NT2/D1 (cell line): Measurements from ENCODE around the gene BAG1.

ENCODE experiments used
- DNase-seq: peaks from one replicate; pipeline ENCODE4 v3.0.0-alpha.2; 2011; ENCODE audit warnings: low read depth, low spot score
- H3K27me3 ChIP-seq: 2 replicates; pipeline ENCODE4 v1.6.0; 2011; ENCODE audit warnings: mild to moderate bottlenecking; ENCODE audit not compliant: insufficient read length, insufficient read depth
- H3K36me3 ChIP-seq: 2 replicates; pipeline ENCODE4 v1.6.1; 2011; ENCODE audit warnings: mild to moderate bottlenecking, low read length, mixed read lengths; ENCODE audit not compliant: insufficient read depth, insufficient read length
- H3K4me1 ChIP-seq: 2 replicates; pipeline ENCODE4 v1.5.1; 2011; ENCODE audit not compliant: insufficient read depth, insufficient read length
- H3K4me3 ChIP-seq: 2 replicates; pipeline ENCODE4 v1.5.1; 2011; ENCODE audit warnings: low read depth; ENCODE audit not compliant: insufficient read length
- H3K9ac ChIP-seq: 2 replicates; pipeline ENCODE4 v1.6.0; 2011; ENCODE audit warnings: low read depth; ENCODE audit not compliant: insufficient read length
- H3K9me3 ChIP-seq: 2 replicates; pipeline ENCODE4 v1.5.1; 2011; ENCODE audit warnings: mild to moderate bottlenecking, low read length; ENCODE audit not compliant: insufficient read depth
- SUZ12 ChIP-seq: IDR thresholded peaks from 2 replicates; pipeline ENCODE4 v1.6.1; 2011; ENCODE audit not compliant: insufficient read length, insufficient read depth; ENCODE audit errors: extremely low read depth
- YY1 ChIP-seq: IDR thresholded peaks from 2 replicates; pipeline ENCODE4 v1.6.1; 2011; ENCODE audit not compliant: insufficient read length, insufficient read depth
- ZNF274 ChIP-seq: IDR thresholded peaks from 2 replicates; pipeline ENCODE4 v1.6.1; 2011; ENCODE audit warnings: mild to moderate bottlenecking, low read depth, low read length

Gene BAG1

DNA sequence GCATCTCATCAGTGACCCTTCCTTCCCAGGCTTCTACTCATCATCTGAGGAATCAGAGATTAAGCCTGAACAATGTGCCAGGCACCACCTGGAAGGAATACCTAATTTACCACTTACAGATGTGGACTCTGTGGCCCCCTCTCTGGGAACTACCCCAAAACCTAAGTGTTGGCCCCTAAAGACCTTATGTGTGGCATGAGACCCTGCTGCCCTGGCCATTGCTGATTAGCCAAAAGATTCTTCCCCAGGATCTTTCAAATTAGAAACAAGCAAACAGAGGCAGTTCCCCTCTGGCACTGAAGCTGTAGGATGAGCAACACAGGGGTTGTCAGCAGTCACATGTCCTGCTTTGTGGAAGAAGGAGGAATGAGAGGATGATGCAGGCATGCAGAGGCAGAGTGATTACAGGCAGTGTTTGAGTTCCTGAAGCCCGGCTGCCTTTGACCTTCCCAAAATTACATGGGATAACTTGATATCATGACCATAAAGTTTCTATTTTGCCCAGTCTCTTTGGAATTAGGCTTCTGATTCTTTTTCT lies 14.0 kb downstream of the BAG1 start:
- no peak for DNase-seq

DNA sequence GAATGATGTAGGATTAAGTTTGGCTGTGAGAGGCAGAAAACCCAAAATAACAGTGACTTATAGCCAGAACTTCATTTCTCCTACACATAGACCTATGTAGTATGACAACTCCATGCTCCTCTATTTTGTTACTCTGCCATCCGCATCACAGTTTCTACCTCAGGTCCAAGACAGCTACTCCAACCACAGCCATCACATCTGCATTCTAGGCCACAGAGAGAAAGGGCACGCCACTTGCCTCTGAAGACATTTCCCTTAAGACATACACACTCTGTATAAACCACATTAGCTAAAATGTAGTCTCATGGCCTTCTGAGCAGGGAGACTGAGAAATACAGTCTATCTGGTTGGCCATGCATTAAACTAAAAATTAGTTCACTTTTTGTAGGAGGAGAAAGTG lies 14.5 kb downstream of the BAG1 start:
- no peak for DNase-seq
- no peak overlapping the region for H3K4me3 ChIP-seq
- no peaks in the 10 kb centered on the region for H3K27me3 ChIP-seq
- H3K9me3 ChIP-seq, result no peaks in the 10 kb centered on the region
- no peak for TF ChIP-seq SUZ12
- H3K4me1 ChIP-seq, result no peaks in the 10 kb centered on the region
- H3K36me3 ChIP-seq, result peaks cover 53% of the 10 kb centered on the region
- no peak overlapping the region for H3K9ac ChIP-seq

More for the DNA sequence above, 14.0 kb downstream of the BAG1 start:
- no peaks in the 10 kb centered on the region for H3K4me1 ChIP-seq
- H3K27me3 ChIP-seq, result no peaks in the 10 kb centered on the region
- H3K9ac ChIP-seq, result no peak overlapping the region
- H3K4me3 ChIP-seq, result no peak overlapping the region
- peaks cover 59% of the 10 kb centered on the region for H3K36me3 ChIP-seq
- no peaks in the 10 kb centered on the region for H3K9me3 ChIP-seq
- TF ChIP-seq ZNF274 (no peak), SUZ12 (no peak), YY1 (no peak)

DNA sequence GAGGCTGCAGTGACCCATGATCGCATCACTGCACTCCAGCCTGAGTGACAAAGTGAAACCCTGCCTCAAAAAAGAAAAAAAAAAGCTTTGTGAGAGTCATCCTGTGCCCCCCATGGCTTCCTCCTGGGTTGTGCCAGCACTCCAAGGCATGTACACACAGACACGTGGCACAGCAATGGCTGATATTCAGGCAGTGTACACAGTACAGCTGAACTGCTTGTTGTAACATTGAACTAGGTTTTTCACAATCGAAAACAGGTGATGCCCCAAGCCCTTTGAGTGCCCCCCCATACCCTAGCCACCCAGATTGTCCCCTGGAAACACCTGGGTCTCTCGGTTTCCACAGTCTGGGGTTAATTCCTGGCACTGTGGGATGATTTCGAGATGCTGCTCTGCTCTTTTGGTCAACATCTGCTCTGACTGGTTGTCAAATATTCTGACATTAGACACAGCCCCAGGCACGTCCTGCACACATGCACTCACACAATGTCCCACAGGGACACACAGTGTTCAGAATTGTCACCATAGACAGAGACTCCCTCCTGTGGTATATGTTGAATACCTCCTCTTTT lies 15.3 kb downstream of the BAG1 start:
- no peak for DNase-seq
- Histone ChIP-seq H3K9ac (no peak overlapping the region), H3K36me3 (peaks cover 45% of the 10 kb centered on the region), H3K9me3 (no peaks in the 10 kb centered on the region), H3K27me3 (no peaks in the 10 kb centered on the region), H3K4me1 (no peaks in the 10 kb centered on the region), H3K4me3 (no peak overlapping the region)
- TF ChIP-seq SUZ12, result no peak
- no peak for TF ChIP-seq ZNF274
- no peak for TF ChIP-seq YY1

DNA sequence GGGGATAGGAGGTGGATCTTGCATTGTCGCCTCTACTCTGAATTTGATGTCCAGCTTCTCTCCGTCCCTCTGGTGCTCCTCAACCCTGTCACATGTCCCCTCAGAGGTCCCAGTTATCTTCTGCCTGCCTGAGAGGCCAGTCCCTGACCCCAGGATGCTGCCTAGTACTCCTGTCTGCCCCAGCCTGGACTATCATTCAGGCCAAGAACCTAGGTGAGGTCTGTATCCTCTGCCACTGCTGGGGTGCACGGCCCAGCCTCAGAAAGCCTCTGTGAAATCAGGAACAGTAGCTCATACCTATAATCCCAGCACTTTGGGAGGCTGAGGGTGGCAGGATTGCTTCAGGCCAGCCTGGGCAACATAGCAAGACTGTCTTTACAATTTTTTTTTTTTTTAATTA lies 15.9 kb downstream of the BAG1 start:
- H3K27me3 ChIP-seq, result no peaks in the 10 kb centered on the region
- no peak for DNase-seq
- H3K9ac ChIP-seq, result no peak overlapping the region
- no peak overlapping the region for H3K4me3 ChIP-seq
- H3K4me1 ChIP-seq, result no peaks in the 10 kb centered on the region
- H3K9me3 ChIP-seq, result no peaks in the 10 kb centered on the region
- H3K36me3 ChIP-seq, result peaks cover 41% of the 10 kb centered on the region
- TF ChIP-seq ZNF274 (no peak), YY1 (no peak), SUZ12 (no peak)

DNA sequence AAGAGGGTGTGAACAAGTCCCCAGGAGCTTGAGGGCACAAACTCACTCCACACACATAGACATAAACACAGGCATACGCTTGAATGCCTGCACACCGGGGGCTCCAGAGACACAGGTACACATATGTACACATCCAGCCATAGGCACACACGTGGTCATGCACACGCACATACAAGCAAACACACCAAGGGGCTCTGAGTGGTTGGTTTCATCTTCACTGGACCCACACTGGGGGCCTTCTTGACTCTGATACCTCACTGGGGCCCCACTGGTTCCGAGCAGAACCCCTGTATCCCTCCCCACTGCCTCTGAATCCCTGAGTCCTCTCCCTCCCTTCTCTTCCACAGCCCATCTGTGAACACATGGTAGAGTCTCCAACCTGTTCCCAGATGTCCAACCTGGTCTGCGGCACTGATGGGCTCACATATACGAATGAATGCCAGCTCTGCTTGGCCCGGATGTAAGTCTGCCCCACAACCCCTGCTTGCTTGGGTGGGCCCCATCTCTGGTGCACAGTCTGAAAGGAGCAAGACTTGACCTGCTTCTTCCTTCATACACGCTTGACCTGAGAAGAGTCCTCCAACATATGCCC lies 18.1 kb downstream of the BAG1 start:
- DNase-seq, result no peak
- H3K9me3 ChIP-seq, result no peaks in the 10 kb centered on the region
- H3K4me1 ChIP-seq, result no peaks in the 10 kb centered on the region
- H3K36me3 ChIP-seq, result peaks cover 23% of the 10 kb centered on the region
- no peak overlapping the region for H3K4me3 ChIP-seq
- H3K9ac ChIP-seq, result no peak overlapping the region
- no peak for TF ChIP-seq YY1
- TF ChIP-seq SUZ12, result no peak
- TF ChIP-seq ZNF274, result no peak
- no peaks in the 10 kb centered on the region for H3K27me3 ChIP-seq

DNA sequence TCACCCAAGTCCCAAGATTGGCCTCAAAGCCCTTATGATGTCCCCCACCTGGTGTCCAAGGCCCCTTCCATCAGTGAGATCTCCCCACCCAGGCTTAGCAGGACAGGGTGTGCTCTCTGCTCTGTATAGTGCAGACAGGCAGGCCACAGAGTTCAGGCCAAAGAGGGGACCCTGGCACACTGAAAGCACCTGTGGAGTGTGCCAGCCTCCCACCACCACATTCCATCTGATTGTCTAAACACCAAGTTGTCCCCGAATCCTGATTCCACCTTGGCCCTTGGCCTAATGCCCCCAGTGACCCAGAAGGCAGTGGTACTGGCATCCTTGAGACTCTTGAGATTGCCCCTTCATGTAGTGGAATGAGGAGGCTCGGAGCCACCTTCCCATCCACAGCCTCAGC lies 19.2 kb downstream of the BAG1 start:
- H3K4me1 ChIP-seq, result no peaks in the 10 kb centered on the region
- no peak overlapping the region for H3K4me3 ChIP-seq
- H3K36me3 ChIP-seq, result peaks cover 18% of the 10 kb centered on the region
- DNase-seq, result no peak
- no peaks in the 10 kb centered on the region for H3K27me3 ChIP-seq
- TF ChIP-seq SUZ12 (no peak), ZNF274 (no peak), YY1 (no peak)
- H3K9me3 ChIP-seq, result no peaks in the 10 kb centered on the region
- H3K9ac ChIP-seq, result no peak overlapping the region

DNA sequence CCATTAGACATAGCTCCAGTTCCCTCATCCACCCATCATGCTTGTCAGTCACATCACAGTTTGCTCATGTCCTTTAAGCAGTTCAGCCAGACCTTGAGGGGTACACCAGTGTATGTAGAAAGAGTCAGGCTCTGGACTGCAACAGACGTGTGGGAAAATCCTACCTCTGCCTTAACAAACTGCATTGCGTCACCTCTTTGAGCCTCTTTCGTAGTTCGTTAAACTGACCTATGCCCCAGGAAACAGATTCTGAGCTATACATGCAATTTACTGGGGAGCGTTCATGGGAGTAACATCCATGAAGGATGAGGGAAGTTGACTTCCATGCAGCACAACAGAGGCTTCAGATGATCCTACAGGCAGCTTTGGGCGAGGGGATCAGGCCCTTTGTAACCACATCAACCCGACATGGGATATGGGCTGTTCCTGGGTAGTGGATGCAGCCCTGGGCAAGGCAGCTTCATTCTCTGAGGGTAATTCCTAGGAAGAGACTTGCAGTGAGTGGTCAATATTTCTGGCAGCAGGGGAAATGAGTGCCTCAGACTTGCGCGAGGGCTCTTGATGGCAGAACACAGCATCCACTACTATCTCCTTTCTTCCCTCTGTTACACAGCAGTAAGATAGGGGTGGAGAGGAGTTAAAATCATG lies 20.2 kb downstream of the BAG1 start:
- no peak for TF ChIP-seq SUZ12
- no peak for TF ChIP-seq YY1
- TF ChIP-seq ZNF274, result no peak
- H3K9ac ChIP-seq, result no peak overlapping the region

More for the DNA sequence above, 20.2 kb downstream of the BAG1 start:
- Histone ChIP-seq H3K36me3 (peaks cover 13% of the 10 kb centered on the region), H3K4me3 (no peak overlapping the region), H3K4me1 (no peaks in the 10 kb centered on the region), H3K27me3 (no peaks in the 10 kb centered on the region), H3K9me3 (no peaks in the 10 kb centered on the region)
- no peak for DNase-seq
